Measurements from ENCODE around the gene ADAMTS2. TPM values are rescaled to one million over a fixed set of nuclear protein-coding genes. Genes with fewer than 3 reads are reported as not detected.
A peak's percentile ranks its signal among the peaks of the same experiment; 100 is the strongest.

Gene ADAMTS2
- total RNA-seq, 1 donor from 2014 or later, result 8.2 TPM

GRCh38 chr5:179267671-179268083, 77.6 kb downstream of the ADAMTS2 start:
- no peaks in the 10 kb centered on the region for H3K36me3 Mint-ChIP-seq
- no peak overlapping the region for H3K4me3 Mint-ChIP-seq
- H3K27me3 Mint-ChIP-seq (ENCODE audit: low read depth), result no peaks in the 10 kb centered on the region
- no peak overlapping the region for H3K27ac Mint-ChIP-seq
- peak in 1 of 2 experiments; percentile 34 for DNase-seq (ENCODE audit: low spot score in 2 of 2, unreplicated experiment in 2 of 2)
- H3K4me1 Mint-ChIP-seq, result peaks cover 37% of the 10 kb centered on the region
- H3K9me3 Mint-ChIP-seq, result no peaks in the 10 kb centered on the region
- TF ChIP-seq CTCF (IDR thresholded peaks at IDR 0.05; ENCODE audit: unreplicated experiment), result no peak

GRCh38 chr5:179267071-179267670, 78.1 kb downstream of the ADAMTS2 start:
- DNase-seq (ENCODE audit: low spot score in 2 of 2, unreplicated experiment in 2 of 2), result no peak

GRCh38 chr5:179266291-179267070, 78.8 kb downstream of the ADAMTS2 start:
- Mint-ChIP-seq H3K9me3 (no peaks in the 10 kb centered on the region), H3K27me3 (ENCODE audit: low read depth) (no peaks in the 10 kb centered on the region), H3K4me1 (peaks cover 36% of the 10 kb centered on the region), H3K4me3 (no peak overlapping the region), H3K36me3 (no peaks in the 10 kb centered on the region), H3K27ac (peak overlapping the region; percentile 91)
- TF ChIP-seq CTCF (IDR thresholded peaks at IDR 0.05; ENCODE audit: unreplicated experiment), result no peak
- DNase-seq (ENCODE audit: low spot score in 2 of 2, unreplicated experiment in 2 of 2), result peak in 1 of 2 experiments; percentile 36

More at GRCh38 chr5:179267071-179267670, 78.1 kb downstream of the ADAMTS2 start:
- H3K36me3 Mint-ChIP-seq, result no peaks in the 10 kb centered on the region
- no peaks in the 10 kb centered on the region for H3K9me3 Mint-ChIP-seq
- no peak overlapping the region for H3K27ac Mint-ChIP-seq
- TF ChIP-seq CTCF (IDR thresholded peaks at IDR 0.05; ENCODE audit: unreplicated experiment), result no peak
- H3K4me1 Mint-ChIP-seq, result peaks cover 37% of the 10 kb centered on the region
- no peaks in the 10 kb centered on the region for H3K27me3 Mint-ChIP-seq (ENCODE audit: low read depth)
- H3K4me3 Mint-ChIP-seq, result no peak overlapping the region

- Mint-ChIP-seq H3K4me3 (peak overlapping the region; percentile 43), H3K27me3 (ENCODE audit: low read depth) (no peaks in the 10 kb centered on the region), H3K27ac (peak overlapping the region; percentile 91), H3K9me3 (no peaks in the 10 kb centered on the region), H3K4me1 (peaks cover 30% of the 10 kb centered on the region), H3K36me3 (no peaks in the 10 kb centered on the region)
- DNase-seq (ENCODE audit: low spot score in 2 of 2, unreplicated experiment in 2 of 2), result peak; percentile 49 to 71
- no peak for TF ChIP-seq CTCF (IDR thresholded peaks at IDR 0.05; ENCODE audit: unreplicated experiment)
These were observed 79.6 kb downstream of the ADAMTS2 start for GRCh38 chr5:179265514-179266290.

- Mint-ChIP-seq H3K36me3 (no peaks in the 10 kb centered on the region), H3K27me3 (ENCODE audit: low read depth) (no peaks in the 10 kb centered on the region), H3K27ac (no peak overlapping the region), H3K4me3 (no peak overlapping the region), H3K4me1 (peaks cover 23% of the 10 kb centered on the region), H3K9me3 (no peaks in the 10 kb centered on the region)
- no peak for TF ChIP-seq CTCF (IDR thresholded peaks at IDR 0.05; ENCODE audit: unreplicated experiment)
- peak in 1 of 2 experiments; percentile 27 for DNase-seq (ENCODE audit: low spot score in 2 of 2, unreplicated experiment in 2 of 2)
These were observed 80.3 kb downstream of the ADAMTS2 start for GRCh38 chr5:179264783-179265513.
